PC-9 (cell line): ENCODE data around the gene OR2AG2. TPM values are rescaled to one million over a fixed set of nuclear protein-coding genes. Genes with fewer than 3 reads are reported as not detected.

Source experiments
- BruUV-seq: library from RNA; stranded (reverse); fragments of 400-500 nt; replicated peaks from 2 replicates; lab custom pipeline; 2021; lab: Mats Ljungman, UMichigan
- CTCF ChIA-PET: fragments of 300-600 bp; sonication (Branson Sonifier 250); formaldehyde crosslinking; loops from one replicate; lab custom pipeline; 2022; ENCODE audit warnings: antibody characterized with exemption; lab: Charles Lee
- POLR2A ChIA-PET: fragments of 300-600 bp; sonication (Branson Sonifier 250); formaldehyde crosslinking; loops from one replicate; lab custom pipeline; 2022; ENCODE audit warnings: antibody characterized with exemption; ENCODE audit not compliant: unreplicated experiment; lab: Charles Lee
- DNase-seq, 2 experiments: peaks; one replicate each; pipeline versions ENCODE4 v3.0.0 to v3.0.0-alpha.2; 2015 to 2022; ENCODE audit warnings: mixed read lengths in 1 of 2
- H2AFZ ChIP-seq: fragments of 200-600 bp; sonication (generic); 2 replicates; pipeline ENCODE4 v1.8.1; 2017; ENCODE audit warnings: antibody characterized with exemption
- H3F3A ChIP-seq: fragments of 200-600 bp; sonication (generic); 2 replicates; pipeline ENCODE4 v1.8.1; 2017; ENCODE audit warnings: antibody characterized with exemption, mild to moderate bottlenecking, low read depth; ENCODE audit not compliant: insufficient read depth
- H3K27ac ChIP-seq: fragments of 200-600 bp; sonication (generic); 2 replicates; pipeline ENCODE4 v1.6.1; 2016; ENCODE audit warnings: mixed run types
- H3K27me3 ChIP-seq: fragments of 200-600 bp; sonication (generic); 2 replicates; pipeline ENCODE4 v1.6.1; 2016; ENCODE audit warnings: low read depth, mixed run types; ENCODE audit not compliant: insufficient read depth
- H3K36me3 ChIP-seq: fragments of 200-600 bp; sonication (generic); 2 replicates; pipeline ENCODE4 v1.6.1; 2016; ENCODE audit warnings: low read depth, mixed run types
- H3K4me1 ChIP-seq: fragments of 200-600 bp; sonication (generic); replicated peaks from 2 replicates; pipeline ENCODE4 v1.6.1; 2016; ENCODE audit warnings: mixed run types; ENCODE audit not compliant: insufficient read depth
- H3K4me2 ChIP-seq: fragments of 200-600 bp; sonication (generic); 2 replicates; pipeline ENCODE4 v1.6.1; 2017; ENCODE audit warnings: mixed run types
- H3K4me3 ChIP-seq: fragments of 200-600 bp; sonication (generic); 2 replicates; pipeline ENCODE4 v1.6.1; 2016; ENCODE audit warnings: mixed run types
- H3K79me2 ChIP-seq: fragments of 200-600 bp; sonication (generic); 2 replicates; pipeline ENCODE4 v1.6.1; 2017; ENCODE audit warnings: low read depth, mixed run types
- H3K9me2 ChIP-seq: fragments of 200-600 bp; sonication (generic); 2 replicates; pipeline ENCODE4 v1.8.1; 2017; ENCODE audit warnings: mild to moderate bottlenecking; ENCODE audit not compliant: insufficient read depth
- H3K9me3 ChIP-seq: fragments of 200-600 bp; sonication (generic); 2 replicates; pipeline ENCODE4 v1.8.1; 2016; ENCODE audit warnings: low read depth; ENCODE audit not compliant: insufficient read depth
- H4K20me1 ChIP-seq: fragments of 200-600 bp; sonication (generic); 2 replicates; pipeline ENCODE4 v1.8.1; 2017; ENCODE audit not compliant: insufficient read depth
- EZH2 ChIP-seq: fragments of 200-600 bp; sonication (generic); IDR thresholded peaks from 2 replicates; pipeline ENCODE4 v1.8.0; 2017; ENCODE audit warnings: antibody characterized with exemption, low read depth
- intact Hi-C: fragments of 100-400 bp; cut with micrococcal nuclease; formaldehyde crosslinking; loops from one replicate; pipeline ENCODE4 v1.10.0; 2022; ENCODE audit not compliant: unreplicated experiment
- total RNA-seq: library from RNA; stranded (reverse); gene quantifications from 2 replicates; pipeline ENCODE4 v1.2.3, GENCODE V29; 2021
- TF ChIP-seq, protein P1 (sequence below): fragments of 200-600 bp; sonication (generic); conservative IDR thresholded peaks from 2 replicates; pipeline ENCODE4 v1.6.1; 2017; ENCODE audit warnings: mixed run types, antibody characterized with exemption, mild to moderate bottlenecking, moderate library complexity

OR2AG2 gene
- total RNA-seq, 1 experiment from 2014 or later: 0.11 TPM

- no peaks in the 10 kb centered on the region for H3F3A ChIP-seq
- ChIA-PET CTCF (no interaction called here), POLR2A (interaction anchor here (0.6 kb wide), 1 partner anchor 238 kb away, joined by 8 read pairs; no protein-coding TSS in a partner anchor)
- DNase-seq: no peak
- no TSS peak for BruUV-seq
- no peaks in the 10 kb centered on the region for H3K36me3 ChIP-seq
- no peaks in the 10 kb centered on the region for H3K79me2 ChIP-seq
- H3K4me3 ChIP-seq: no peak overlapping the region
- H4K20me1 ChIP-seq: no peaks in the 10 kb centered on the region
- TF ChIP-seq EZH2: no peak
- H3K4me2 ChIP-seq: no peak overlapping the region
- no peaks in the 10 kb centered on the region for H3K9me3 ChIP-seq
- no peak overlapping the region for H2AFZ ChIP-seq
- H3K27me3 ChIP-seq: no peaks in the 10 kb centered on the region
- H3K4me1 ChIP-seq: no peaks in the 10 kb centered on the region
- H3K27ac ChIP-seq: no peak overlapping the region
- no peaks in the 10 kb centered on the region for H3K9me2 ChIP-seq
- intact Hi-C loops: no loop called here
Measured at GRCh38 chr11:6780829-6781228, 9.1 kb upstream of the OR2AG2 start.

GRCh38 chr11:6778518-6778917 lies 6.7 kb upstream of the OR2AG2 start:
- Histone ChIP-seq H3K36me3 (no peaks in the 10 kb centered on the region), H3K27me3 (no peaks in the 10 kb centered on the region), H3K9me3 (no peaks in the 10 kb centered on the region), H3K27ac (no peak overlapping the region), H3K4me2 (no peak overlapping the region), H3K9me2 (no peaks in the 10 kb centered on the region), H3K4me3 (no peak overlapping the region), H4K20me1 (no peaks in the 10 kb centered on the region), H3F3A (no peaks in the 10 kb centered on the region), H3K79me2 (no peaks in the 10 kb centered on the region), H2AFZ (no peak overlapping the region), H3K4me1 (no peaks in the 10 kb centered on the region)
- BruUV-seq: no TSS peak
- ChIA-PET CTCF (no interaction called here), POLR2A (no interaction called here)
- no peak for DNase-seq
- intact Hi-C loops: no loop called here
- TF ChIP-seq EZH2: no peak
- TF ChIP-seq, protein P1, sequence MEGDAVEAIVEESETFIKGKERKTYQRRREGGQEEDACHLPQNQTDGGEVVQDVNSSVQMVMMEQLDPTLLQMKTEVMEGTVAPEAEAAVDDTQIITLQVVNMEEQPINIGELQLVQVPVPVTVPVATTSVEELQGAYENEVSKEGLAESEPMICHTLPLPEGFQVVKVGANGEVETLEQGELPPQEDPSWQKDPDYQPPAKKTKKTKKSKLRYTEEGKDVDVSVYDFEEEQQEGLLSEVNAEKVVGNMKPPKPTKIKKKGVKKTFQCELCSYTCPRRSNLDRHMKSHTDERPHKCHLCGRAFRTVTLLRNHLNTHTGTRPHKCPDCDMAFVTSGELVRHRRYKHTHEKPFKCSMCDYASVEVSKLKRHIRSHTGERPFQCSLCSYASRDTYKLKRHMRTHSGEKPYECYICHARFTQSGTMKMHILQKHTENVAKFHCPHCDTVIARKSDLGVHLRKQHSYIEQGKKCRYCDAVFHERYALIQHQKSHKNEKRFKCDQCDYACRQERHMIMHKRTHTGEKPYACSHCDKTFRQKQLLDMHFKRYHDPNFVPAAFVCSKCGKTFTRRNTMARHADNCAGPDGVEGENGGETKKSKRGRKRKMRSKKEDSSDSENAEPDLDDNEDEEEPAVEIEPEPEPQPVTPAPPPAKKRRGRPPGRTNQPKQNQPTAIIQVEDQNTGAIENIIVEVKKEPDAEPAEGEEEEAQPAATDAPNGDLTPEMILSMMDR: no peak

- intact Hi-C loops: loop anchor here (5.0 kb wide), 1 partner anchor 380 kb away; no protein-coding TSS in a partner anchor
- Histone ChIP-seq H3K4me2 (no peak overlapping the region), H3K4me3 (no peak overlapping the region), H3K27me3 (no peaks in the 10 kb centered on the region), H3K9me2 (no peaks in the 10 kb centered on the region), H2AFZ (no peak overlapping the region), H3K36me3 (no peaks in the 10 kb centered on the region), H3K27ac (no peak overlapping the region), H3F3A (no peaks in the 10 kb centered on the region), H4K20me1 (no peaks in the 10 kb centered on the region), H3K9me3 (no peaks in the 10 kb centered on the region), H3K79me2 (no peaks in the 10 kb centered on the region), H3K4me1 (no peaks in the 10 kb centered on the region)
- POLR2A ChIA-PET: no interaction called here
- no peak for TF ChIP-seq EZH2
- TF ChIP-seq, protein P1: peak; percentile 54
- peak in 1 of 2 experiments; percentile 9 for DNase-seq
- CTCF ChIA-PET: no interaction called here
- no TSS peak for BruUV-seq
Measured at GRCh38 chr11:6757373-6757967, 14.3 kb downstream of the OR2AG2 start.
